Natural killer cell treated with Interleukin-12 subunit alpha and Interleukin-12 subunit beta and Interleukin-15 and Interleukin-18, amount 100 ng/mL, for 72 hours (primary cell): ENCODE results near the gene MFSD11. TPM values are rescaled to one million over a fixed set of nuclear protein-coding genes. Genes with fewer than 3 reads are reported as not detected.
"Not testable (repeated sequence)": the region's sequence is repeated elsewhere in the genome, so short reads cannot be mapped to it uniquely, and the experiment has no call there.

Source experiments
- ATAC-seq, 2 donors: fragments of 150-1000 bp; cut with Tn5 transposase in 1 of 2; sonication (Bioruptor Pico), chemical (Tn5 transposase) in 1 of 2; 2 replicates each; pipeline ENCODE4 v1.10.0; 2021
- DNase-seq: peaks from one replicate; pipeline ENCODE4 v3.0.0; 2022; ENCODE audit warnings: low spot score
- H3K27ac Mint-ChIP-seq, 2 donors: 1 replicate in 1 of 2; 2 replicates in 1 of 2; pipeline ENCODE4 v1.8.0; 2022; ENCODE audit warnings: mixed read lengths in 2 of 2, mild to moderate bottlenecking in 1 of 2, moderate library complexity in 1 of 2
- H3K27me3 Mint-ChIP-seq, 2 donors: 1 replicate in 1 of 2; 2 replicates in 1 of 2; pipeline ENCODE4 v1.8.0; 2022; ENCODE audit warnings: mixed read lengths in 2 of 2
- H3K36me3 Mint-ChIP-seq: one replicate; pipeline ENCODE4 v1.8.0; 2022; ENCODE audit warnings: mixed read lengths
- H3K4me1 Mint-ChIP-seq, 2 donors: 1 replicate in 1 of 2; 2 replicates in 1 of 2; pipeline ENCODE4 v1.8.0; 2022; ENCODE audit warnings: low read depth in 2 of 2, mixed read lengths in 2 of 2, mild to moderate bottlenecking in 1 of 2
- H3K4me3 Mint-ChIP-seq: one replicate; pipeline ENCODE4 v1.8.0; 2022; ENCODE audit warnings: mixed read lengths
- H3K9me3 Mint-ChIP-seq: 2 replicates; pipeline ENCODE4 v1.8.0; 2022; ENCODE audit warnings: mixed read lengths
- total RNA-seq, 2 donors: library from RNA; stranded (reverse); gene quantifications; one replicate each; pipeline ENCODE4 v1.2.3, GENCODE V29; 2022

MFSD11 gene
- total RNA-seq, 2 donors from 2014 or later = 18.1 to 25.5 TPM

- H3K27ac Mint-ChIP-seq = peak overlapping the region; percentile 79 to 88
- DNase-seq = no peak
- H3K4me3 Mint-ChIP-seq = peak overlapping the region; percentile 73
- H3K4me1 Mint-ChIP-seq = peaks cover 42 to 50% of the 10 kb centered on the region in 2 donors
- no peaks in the 10 kb centered on the region for H3K27me3 Mint-ChIP-seq
- H3K9me3 Mint-ChIP-seq = no peaks in the 10 kb centered on the region
- ATAC-seq = no peak
- H3K36me3 Mint-ChIP-seq = peaks cover 29% of the 10 kb centered on the region
Observed at GRCh38 chr17:76714822-76715495, 23.0 kb upstream of the MFSD11 start.

GRCh38 chr17:76715496-76715830 is 22.5 kb upstream of the MFSD11 start:
- Mint-ChIP-seq H3K27me3 (no peaks in the 10 kb centered on the region), H3K9me3 (no peaks in the 10 kb centered on the region), H3K27ac (peak overlapping the region; percentile 79 to 88), H3K4me3 (peak overlapping the region; percentile 73), H3K36me3 (peaks cover 30% of the 10 kb centered on the region), H3K4me1 (peaks cover 42 to 50% of the 10 kb centered on the region in 2 donors)
- ATAC-seq = no peak
- no peak for DNase-seq

GRCh38 chr17:76716146-76716838 is 21.6 kb upstream of the MFSD11 start:
- Mint-ChIP-seq H3K9me3 (no peaks in the 10 kb centered on the region), H3K36me3 (peaks cover 37% of the 10 kb centered on the region), H3K4me3 (peak overlapping the region; percentile 73), H3K27ac (peak overlapping the region; percentile 79 to 88), H3K27me3 (no peaks in the 10 kb centered on the region), H3K4me1 (peaks cover 46 to 54% of the 10 kb centered on the region in 2 donors)
- ATAC-seq (peak; percentile 98), DNase-seq (peak; percentile 94)

GRCh38 chr17:76716839-76717215 is 21.1 kb upstream of the MFSD11 start:
- peaks cover 47 to 56% of the 10 kb centered on the region in 2 donors for H3K4me1 Mint-ChIP-seq
- H3K27me3 Mint-ChIP-seq = no peaks in the 10 kb centered on the region
- peak overlapping the region; percentile 73 for H3K4me3 Mint-ChIP-seq
- peaks cover 42% of the 10 kb centered on the region for H3K36me3 Mint-ChIP-seq
- peak overlapping the region; percentile 79 to 88 for H3K27ac Mint-ChIP-seq
- H3K9me3 Mint-ChIP-seq = no peaks in the 10 kb centered on the region
- DNase-seq (no peak), ATAC-seq (no peak)

GRCh38 chr17:76718516-76718915 is 19.4 kb upstream of the MFSD11 start:
- Mint-ChIP-seq H3K9me3 (no peaks in the 10 kb centered on the region), H3K4me3 (peak overlapping the region; percentile 6), H3K4me1 (peaks cover 48 to 58% of the 10 kb centered on the region in 2 donors)

GRCh38 chr17:76720211-76720610 is 17.7 kb upstream of the MFSD11 start:
- H3K4me3 Mint-ChIP-seq = no peak overlapping the region
- H3K27me3 Mint-ChIP-seq = no peaks in the 10 kb centered on the region
- H3K9me3 Mint-ChIP-seq = no peaks in the 10 kb centered on the region
- DNase-seq = no peak
- H3K27ac Mint-ChIP-seq = no peak overlapping the region
- no peak for ATAC-seq
- peaks cover 32% of the 10 kb centered on the region for H3K36me3 Mint-ChIP-seq
- H3K4me1 Mint-ChIP-seq = peaks cover 38 to 46% of the 10 kb centered on the region in 2 donors

More at GRCh38 chr17:76718516-76718915, 19.4 kb upstream of the MFSD11 start:
- Mint-ChIP-seq H3K36me3 (peaks cover 45% of the 10 kb centered on the region), H3K27ac (peak overlapping the region in 1 of 2 donors; percentile 39), H3K27me3 (no peaks in the 10 kb centered on the region)
- ATAC-seq = no peak
- no peak for DNase-seq

GRCh38 chr17:76720941-76721340 is 17.0 kb upstream of the MFSD11 start:
- Mint-ChIP-seq H3K4me1 (peaks cover 37 to 43% of the 10 kb centered on the region in 2 donors), H3K36me3 (peaks cover 35% of the 10 kb centered on the region), H3K4me3 (no peak overlapping the region), H3K27me3 (no peaks in the 10 kb centered on the region), H3K27ac (no peak overlapping the region), H3K9me3 (no peaks in the 10 kb centered on the region)
- DNase-seq (no peak), ATAC-seq (no peak)

GRCh38 chr17:76721463-76721862 is 16.5 kb upstream of the MFSD11 start:
- H3K27ac Mint-ChIP-seq = peak overlapping the region in 1 of 2 donors; percentile 58
- H3K27me3 Mint-ChIP-seq = no peaks in the 10 kb centered on the region
- ATAC-seq (no peak), DNase-seq (no peak)
- no peaks in the 10 kb centered on the region for H3K9me3 Mint-ChIP-seq
- H3K36me3 Mint-ChIP-seq = peaks cover 30% of the 10 kb centered on the region
- no peak overlapping the region for H3K4me3 Mint-ChIP-seq
- H3K4me1 Mint-ChIP-seq = peaks cover 32 to 38% of the 10 kb centered on the region in 2 donors

GRCh38 chr17:76722279-76722678 is 15.6 kb upstream of the MFSD11 start:
- peak overlapping the region in 1 of 2 donors; percentile 58 for H3K27ac Mint-ChIP-seq
- no peak for DNase-seq

GRCh38 chr17:76722977-76723376 is 14.9 kb upstream of the MFSD11 start:
- peaks cover 37 to 38% of the 10 kb centered on the region in 2 donors for H3K4me1 Mint-ChIP-seq
- H3K27ac Mint-ChIP-seq = not testable (repeated sequence)

More at GRCh38 chr17:76722279-76722678, 15.6 kb upstream of the MFSD11 start:
- no peak for ATAC-seq
- H3K4me3 Mint-ChIP-seq = no peak overlapping the region
- H3K9me3 Mint-ChIP-seq = no peaks in the 10 kb centered on the region
- peaks cover 31% of the 10 kb centered on the region in 2 donors for H3K4me1 Mint-ChIP-seq
- H3K36me3 Mint-ChIP-seq = peaks cover 28% of the 10 kb centered on the region
- H3K27me3 Mint-ChIP-seq = no peaks in the 10 kb centered on the region

GRCh38 chr17:76723812-76724211 is 14.1 kb upstream of the MFSD11 start:
- DNase-seq (no peak), ATAC-seq (no peak)
- Mint-ChIP-seq H3K27ac (no peak overlapping the region), H3K4me3 (peak overlapping the region; percentile 96), H3K36me3 (peaks cover 26% of the 10 kb centered on the region), H3K9me3 (no peaks in the 10 kb centered on the region), H3K27me3 (no peaks in the 10 kb centered on the region), H3K4me1 (peaks cover 35 to 36% of the 10 kb centered on the region in 2 donors)

More at GRCh38 chr17:76722977-76723376, 14.9 kb upstream of the MFSD11 start:
- H3K9me3 Mint-ChIP-seq, DNase-seq, H3K27me3 Mint-ChIP-seq, ATAC-seq: not testable (repeated sequence)
- H3K36me3 Mint-ChIP-seq = peaks cover 28% of the 10 kb centered on the region
- peak overlapping the region; percentile 10 for H3K4me3 Mint-ChIP-seq

- Mint-ChIP-seq H3K9me3 (no peaks in the 10 kb centered on the region), H3K27me3 (no peaks in the 10 kb centered on the region), H3K36me3 (peaks cover 20% of the 10 kb centered on the region), H3K27ac (peak overlapping the region; percentile 89 to 91), H3K4me3 (peak overlapping the region; percentile 96), H3K4me1 (peaks cover 32 to 36% of the 10 kb centered on the region in 2 donors)
- peak; percentile 87 for DNase-seq
- peak; percentile 61 to 62 for ATAC-seq
Observed at GRCh38 chr17:76725580-76726230, 12.2 kb upstream of the MFSD11 start.

- Mint-ChIP-seq H3K27ac (peak within 1 kb of the TSS; percentile 89 to 91), H3K9me3 (no peaks in the 10 kb centered on the region), H3K36me3 (peaks cover 17% of the 10 kb centered on the region), H3K4me1 (peaks cover 27 to 33% of the 10 kb centered on the region in 2 donors), H3K27me3 (no peaks in the 10 kb centered on the region), H3K4me3 (peak within 1 kb of the TSS; percentile 96)
- ATAC-seq (peak; percentile 89 to 92), DNase-seq (peak; percentile 97)
Observed at GRCh38 chr17:76726231-76726775, 11.6 kb upstream of the MFSD11 start, which contains the start of gene JMJD6. TSS of gene JMJD6 (minus strand) at chr17:76726606. CDS start at chr17:76726475, 131 bp downstream.
